IMR-90 (cell line): ENCODE results near the gene TENT5A. TPM values are rescaled to one million over a fixed set of nuclear protein-coding genes. Genes with fewer than 3 reads are reported as not detected.

Source experiments
- ATAC-seq: fragments of 200-7000 bp; cut with Tn5 transposase; 2 replicates; pipeline ENCODE4 v1.9.1; 2020; ENCODE audit warnings: low read depth, mild to moderate bottlenecking, moderate library complexity
- BruUV-seq: library from RNA; stranded (reverse); fragments of 400-500 nt; replicated peaks from 2 replicates; lab custom pipeline; 2021; lab: Mats Ljungman, UMichigan
- CTCF ChIA-PET: fragments of 300-600 bp; formaldehyde crosslinking; extraction: SDS; loops from one replicate; lab custom pipeline; 2021; ENCODE audit warnings: antibody characterized with exemption; lab: Yijun Ruan, JAX
- POLR2A ChIA-PET: fragments of 300-600 bp; sonication (Branson Sonifier 250); formaldehyde crosslinking; loops from one replicate; lab custom pipeline; 2022; ENCODE audit warnings: antibody characterized with exemption; ENCODE audit not compliant: unreplicated experiment; lab: Charles Lee
- DNase-seq: peaks from one replicate; pipeline ENCODE4 v3.0.0; 2013
- H2AFZ ChIP-seq: replicated peaks from 2 replicates; pipeline ENCODE3; 2013; ENCODE audit warnings: low read length, mild to moderate bottlenecking; ENCODE audit not compliant: poor library complexity
- H2AK5ac ChIP-seq: 2 replicates; pipeline ENCODE4 v1.6.1; 2013; ENCODE audit warnings: low read depth, low read length, inconsistent platforms
- H2AK9ac ChIP-seq: replicated peaks from 2 replicates; pipeline ENCODE3; 2013; ENCODE audit warnings: mild to moderate bottlenecking, low read depth, low read length, moderate library complexity; ENCODE audit not compliant: poor library complexity
- H2BK120ac ChIP-seq: 2 replicates; pipeline ENCODE4 v1.6.1; 2013; ENCODE audit warnings: low read depth, low read length, inconsistent platforms
- H2BK15ac ChIP-seq: 3 replicates; pipeline ENCODE4 v1.6.1; 2013; ENCODE audit warnings: low read depth, low read length, inconsistent platforms
- H2BK20ac ChIP-seq: 2 replicates; pipeline ENCODE4 v1.6.1; 2013; ENCODE audit warnings: low read depth, mild to moderate bottlenecking, inconsistent platforms, low read length, moderate library complexity
- H2BK5ac ChIP-seq: 2 replicates; pipeline ENCODE4 v1.6.1; 2013; ENCODE audit warnings: mild to moderate bottlenecking, low read depth, low read length, inconsistent platforms; ENCODE audit not compliant: poor library complexity, severe bottlenecking
- H3K14ac ChIP-seq: replicated peaks from 2 replicates; pipeline ENCODE4 v1.6.1; 2013; ENCODE audit warnings: low read depth, low read length, inconsistent platforms
- H3K18ac ChIP-seq: 2 replicates; pipeline ENCODE4 v1.6.1; 2013; ENCODE audit warnings: low read depth, low read length, control low read depth
- H3K23ac ChIP-seq: 2 replicates; pipeline ENCODE4 v1.6.1; 2013; ENCODE audit warnings: low read depth, low read length, inconsistent platforms
- H3K27ac ChIP-seq: 2 replicates; pipeline ENCODE4 v1.5.1; 2013; ENCODE audit warnings: mild to moderate bottlenecking, control low read depth, low read length; ENCODE audit not compliant: insufficient read depth
- H3K27me3 ChIP-seq: 2 replicates; pipeline ENCODE4 v1.6.1; 2013; ENCODE audit warnings: low read length; ENCODE audit not compliant: control insufficient read depth, insufficient read depth
- H3K36me3 ChIP-seq: 2 replicates; pipeline ENCODE4 v1.6.1; 2013; ENCODE audit warnings: low read length, mixed read lengths; ENCODE audit not compliant: control insufficient read depth, insufficient read depth
- H3K4ac ChIP-seq: 2 replicates; pipeline ENCODE4 v1.6.1; 2013; ENCODE audit warnings: low read depth, low read length, inconsistent platforms
- H3K4me1 ChIP-seq: 2 replicates; pipeline ENCODE4 v1.6.1; 2013; ENCODE audit warnings: low read length, mixed read lengths; ENCODE audit not compliant: control insufficient read depth, insufficient read depth
- H3K4me2 ChIP-seq: 2 replicates; pipeline ENCODE4 v1.6.1; 2013; ENCODE audit warnings: low read depth, mild to moderate bottlenecking, control low read depth, low read length, moderate library complexity
- H3K4me3 ChIP-seq: 2 replicates; pipeline ENCODE4 v1.5.1; 2013; ENCODE audit warnings: low read depth, mild to moderate bottlenecking, control low read depth, low read length, moderate library complexity; ENCODE audit not compliant: insufficient read depth
- H3K56ac ChIP-seq: 2 replicates; pipeline ENCODE4 v1.6.1; 2013; ENCODE audit warnings: low read length, inconsistent platforms; ENCODE audit not compliant: insufficient read depth; ENCODE audit errors: extremely low read depth
- H3K79me1 ChIP-seq, 2 experiments: 2 replicates each; pipeline ENCODE4 v1.6.1; 2013; ENCODE audit warnings: low read length in 2 of 2, inconsistent platforms in 1 of 2, low read depth in 1 of 2
- H3K9ac ChIP-seq: 2 replicates; pipeline ENCODE4 v1.6.1; 2013; ENCODE audit warnings: low read depth, low read length, control low read depth
- H3K9me1 ChIP-seq: 2 replicates; pipeline ENCODE4 v1.6.1; 2013; ENCODE audit warnings: low read length, inconsistent platforms; ENCODE audit not compliant: insufficient read depth
- H3K9me3 ChIP-seq: 2 replicates; pipeline ENCODE4 v1.6.1; 2013; ENCODE audit warnings: low read length; ENCODE audit not compliant: control insufficient read depth, insufficient read depth
- H4K20me1 ChIP-seq: 2 replicates; pipeline ENCODE4 v1.6.1; 2013; ENCODE audit warnings: low read length, inconsistent platforms; ENCODE audit not compliant: insufficient read depth
- H4K5ac ChIP-seq: 2 replicates; pipeline ENCODE4 v1.6.1; 2013; ENCODE audit warnings: mild to moderate bottlenecking, low read depth, low read length, control low read depth
- H4K8ac ChIP-seq, 2 experiments: 2 replicates each; pipeline ENCODE4 v1.6.1; 2013; ENCODE audit warnings: low read depth in 2 of 2, low read length in 2 of 2, control low read depth in 1 of 2, inconsistent platforms in 1 of 2
- H4K91ac ChIP-seq: 2 replicates; pipeline ENCODE4 v1.6.1; 2013; ENCODE audit warnings: low read depth, low read length, inconsistent platforms; ENCODE audit not compliant: insufficient read depth
- BHLHE40 ChIP-seq: fragments of 150-350 bp; IDR thresholded peaks from 2 replicates; pipeline ENCODE4 v1.6.1; 2016; ENCODE audit warnings: mild to moderate bottlenecking, low read depth, low read length
- MAFK ChIP-seq: IDR thresholded peaks from 2 replicates; pipeline ENCODE4 v1.6.1; 2012; ENCODE audit warnings: low read depth, low read length, improper control_type of control experiment
- MAZ ChIP-seq: IDR thresholded peaks from 2 replicates; pipeline ENCODE4 v1.6.1; 2012; ENCODE audit warnings: low read depth, mild to moderate bottlenecking, low read length, improper control_type of control experiment, moderate library complexity, borderline replicate concordance
- RFX5 ChIP-seq: IDR thresholded peaks from 2 replicates; pipeline ENCODE4 v1.8.0; 2012; ENCODE audit warnings: low read depth, mild to moderate bottlenecking, low read length, moderate library complexity
- USF2 ChIP-seq: fragments of 150-350 bp; IDR thresholded peaks from 2 replicates; pipeline ENCODE4 v1.6.1; 2017; ENCODE audit warnings: mild to moderate bottlenecking, antibody characterized with exemption, low read length, low read depth
- WGBS, 2 experiments: methylation state at CpG; one replicate each; pipeline versions ENCODE4 v1.1.5 to v1.1.7; 2013; ENCODE audit warnings: missing lambda C conversion rate in 2 of 2; ENCODE audit not compliant: insufficient read length in 1 of 2; ENCODE audit errors: extremely low coverage in 2 of 2; 5-methylcytosine and 5-hydroxymethylcytosine counted together
- dilution Hi-C: fragments of 300-500 bp; cut with HindIII; formaldehyde crosslinking; loops from one replicate; pipeline ENCODE4 v1.14.3; 2018; ENCODE audit warnings: low sequenced_read_pairs; ENCODE audit not compliant: unreplicated experiment
- in situ Hi-C: fragments of 300-500 bp; cut with MboI; formaldehyde crosslinking; loops from 3 replicates; pipeline ENCODE4 v1.14.3; 2019; ENCODE audit warnings: low sequenced_read_pairs, inconsistent platforms, mixed read lengths
- intact Hi-C: fragments of 100-400 bp; cut with micrococcal nuclease; formaldehyde crosslinking; loops from 2 replicates; pipeline ENCODE4 v1.10.0; 2022
- polyA plus RNA-seq, 3 experiments: library from polyadenylated mRNA; depleted of rRNA; stranded (reverse); fragments of >200 nt; gene quantifications; 2 replicates each; pipeline ENCODE4 v1.2.3, GENCODE V29; 2012; ENCODE audit warnings: low replicate concordance in 1 of 3
- total RNA-seq: library from RNA; depleted of rRNA; stranded (reverse); fragments of >200 nt; gene quantifications from 2 replicates; pipeline ENCODE4 v1.2.3, GENCODE V29; 2012

Gene TENT5A
- total and polyA plus RNA-seq, 2 of the 4 experiments (the other 2 are of a cell fraction), result 3.5 to 10.8 TPM

- no peaks in the 10 kb centered on the region for H3K79me1 ChIP-seq
- H3K14ac ChIP-seq, result 0 out of 2 replicates have a peak overlapping the region, but pooled peaks have one; percentile 10
- peak overlapping the region; percentile 80; the same call in 2 of the 3 replicates for H2BK15ac ChIP-seq
- intact Hi-C loops, result loop anchor here (5.0 to 10.0 kb wide), 2 partner anchors 127 to 230 kb away; no protein-coding TSS in a partner anchor
- peak overlapping the region; percentile 25 for H3K4ac ChIP-seq
- peak overlapping the region; percentile 14 for H3K4me2 ChIP-seq
- in situ Hi-C loops, result loop anchor here (25.0 kb wide), 1 partner anchor 1630 kb away; no protein-coding TSS in a partner anchor
- ChIA-PET CTCF (interaction anchor here (0.9 kb wide), 1 partner anchor 14 kb away, joined by 3 read pairs; no protein-coding TSS in a partner anchor), POLR2A (no interaction called here)
- peaks cover 6% of the 10 kb centered on the region; the same call in 1 of the 2 replicates for H3K9me1 ChIP-seq
- H3K36me3 ChIP-seq, result no peaks in the 10 kb centered on the region
- H3K9ac ChIP-seq, result no peak overlapping the region
- BruUV-seq, result no TSS peak
- H2AK5ac ChIP-seq, result peak overlapping the region; percentile 77
- ATAC-seq (peak; percentile 54), DNase-seq (peak; percentile 41)
- H3K4me3 ChIP-seq, result no peak overlapping the region
- H3K56ac ChIP-seq, result no peak overlapping the region
- TF ChIP-seq RFX5 (no peak), MAZ (no peak), USF2 (no peak), BHLHE40 (no peak), MAFK (no peak)
- H4K8ac ChIP-seq, result peak overlapping the region in 1 of 2 experiments; percentile 54; a peak in 2 of 4 replicates
- no peak overlapping the region for H3K27ac ChIP-seq
- peak overlapping the region; percentile 74 for H2BK120ac ChIP-seq
- H4K5ac ChIP-seq, result peak overlapping the region; percentile 0; the same call in 1 of the 2 replicates
- H2AFZ ChIP-seq, result no peak overlapping the region
- dilution Hi-C loops, result no loop called here
- no peak overlapping the region; the same call in 1 of the 2 replicates for H3K23ac ChIP-seq
- H2AK9ac ChIP-seq, result peak overlapping the region; percentile 32
- peaks cover 13% of the 10 kb centered on the region for H3K4me1 ChIP-seq
- H3K18ac ChIP-seq, result peak overlapping the region; percentile 55; the same call in 1 of the 2 replicates
- H2BK20ac ChIP-seq, result peak overlapping the region; percentile 45
- no peaks in the 10 kb centered on the region for H3K9me3 ChIP-seq
- 70% methylated on average over 2 of the region's 4 CpGs; no CpG with 5 or more reads in 1 of the 2 experiments for WGBS, 2 experiments
- H4K91ac ChIP-seq, result peak overlapping the region; percentile 54; the same call in 1 of the 2 replicates
- peak overlapping the region; percentile 22 for H2BK5ac ChIP-seq
- no peaks in the 10 kb centered on the region for H3K27me3 ChIP-seq
- H4K20me1 ChIP-seq, result no peaks in the 10 kb centered on the region
Observed at GRCh38 chr6:81767163-81767891, 14.8 kb upstream of the TENT5A start.
